AG04449 (cell line): ENCODE data around the gene PIP4K2A.
"Not testable (repeated sequence)": the region's sequence is repeated elsewhere in the genome, so short reads cannot be mapped to it uniquely, and the experiment has no call there.

Source experiments
- CTCF ChIA-PET: fragments of 350-600 bp; formaldehyde crosslinking; extraction: SDS; loops from one replicate; lab custom pipeline; 2021; ENCODE audit warnings: antibody characterized with exemption; lab: Yijun Ruan, JAX
- POLR2A ChIA-PET: fragments of 400-600, 350-600 bp; formaldehyde crosslinking; extraction: SDS; loops from one replicate; lab custom pipeline; 2020; ENCODE audit warnings: antibody characterized with exemption, inconsistent platforms; lab: Yijun Ruan, JAX
- DNase-seq: peaks from one replicate; pipeline ENCODE4 v3.0.0-alpha.2; 2010; ENCODE audit warnings: low read depth, low spot score
- H3K4me3 ChIP-seq: 2 replicates; pipeline ENCODE4 v1.5.1; 2011; ENCODE audit warnings: low read depth, mild to moderate bottlenecking, control low read depth, low read length
- TF ChIP-seq, protein P1 (sequence below): IDR thresholded peaks from one replicate; pipeline ENCODE4 v1.5.1; 2011; ENCODE audit warnings: mild to moderate bottlenecking, moderate library complexity, low read length, control low read depth, inconsistent platforms; ENCODE audit not compliant: insufficient read depth; ENCODE audit errors: missing control alignments

The PIP4K2A gene

GRCh38 chr10:22531008-22531407, 183.4 kb downstream of the PIP4K2A start:
- no peak for DNase-seq
- TF ChIP-seq, protein P1, sequence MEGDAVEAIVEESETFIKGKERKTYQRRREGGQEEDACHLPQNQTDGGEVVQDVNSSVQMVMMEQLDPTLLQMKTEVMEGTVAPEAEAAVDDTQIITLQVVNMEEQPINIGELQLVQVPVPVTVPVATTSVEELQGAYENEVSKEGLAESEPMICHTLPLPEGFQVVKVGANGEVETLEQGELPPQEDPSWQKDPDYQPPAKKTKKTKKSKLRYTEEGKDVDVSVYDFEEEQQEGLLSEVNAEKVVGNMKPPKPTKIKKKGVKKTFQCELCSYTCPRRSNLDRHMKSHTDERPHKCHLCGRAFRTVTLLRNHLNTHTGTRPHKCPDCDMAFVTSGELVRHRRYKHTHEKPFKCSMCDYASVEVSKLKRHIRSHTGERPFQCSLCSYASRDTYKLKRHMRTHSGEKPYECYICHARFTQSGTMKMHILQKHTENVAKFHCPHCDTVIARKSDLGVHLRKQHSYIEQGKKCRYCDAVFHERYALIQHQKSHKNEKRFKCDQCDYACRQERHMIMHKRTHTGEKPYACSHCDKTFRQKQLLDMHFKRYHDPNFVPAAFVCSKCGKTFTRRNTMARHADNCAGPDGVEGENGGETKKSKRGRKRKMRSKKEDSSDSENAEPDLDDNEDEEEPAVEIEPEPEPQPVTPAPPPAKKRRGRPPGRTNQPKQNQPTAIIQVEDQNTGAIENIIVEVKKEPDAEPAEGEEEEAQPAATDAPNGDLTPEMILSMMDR = no peak
- ChIA-PET CTCF (no interaction called here), POLR2A (no interaction called here)
- H3K4me3 ChIP-seq = no peak overlapping the region

GRCh38 chr10:22527520-22527919, 186.9 kb downstream of the PIP4K2A start:
- TF ChIP-seq, protein P1 = no peak
- no peak for DNase-seq
- CTCF ChIA-PET = no interaction called here
- POLR2A ChIA-PET = no interaction called here
- H3K4me3 ChIP-seq = no peak overlapping the region

DNA sequence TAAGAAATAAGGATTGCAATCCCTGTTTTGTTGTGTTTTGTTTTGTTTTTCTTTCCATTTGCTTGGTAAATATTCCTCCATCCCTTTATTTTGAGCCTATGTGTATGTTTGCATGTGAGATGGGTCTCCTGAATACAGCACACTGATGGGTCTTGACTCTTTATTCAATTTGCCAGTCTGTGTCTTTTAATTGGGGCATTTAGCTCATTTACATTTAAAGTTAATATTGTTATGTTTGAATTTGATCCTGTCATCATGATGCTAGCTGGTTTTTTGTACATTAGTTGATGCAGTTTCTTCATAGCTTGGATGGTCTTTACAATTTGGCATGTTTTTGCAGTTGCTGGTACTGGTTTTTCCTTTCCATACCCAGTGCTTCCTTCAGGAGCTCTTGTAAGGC, 190.0 kb downstream of the PIP4K2A start:
- CTCF ChIA-PET = not testable (repeated sequence)

GRCh38 chr10:22520645-22521044, 193.7 kb downstream of the PIP4K2A start:
- POLR2A ChIA-PET, DNase-seq, CTCF ChIA-PET, H3K4me3 ChIP-seq: not testable (repeated sequence)

More for the DNA sequence above, 190.0 kb downstream of the PIP4K2A start:
- DNase-seq, POLR2A ChIA-PET, H3K4me3 ChIP-seq: not testable (repeated sequence)

DNA sequence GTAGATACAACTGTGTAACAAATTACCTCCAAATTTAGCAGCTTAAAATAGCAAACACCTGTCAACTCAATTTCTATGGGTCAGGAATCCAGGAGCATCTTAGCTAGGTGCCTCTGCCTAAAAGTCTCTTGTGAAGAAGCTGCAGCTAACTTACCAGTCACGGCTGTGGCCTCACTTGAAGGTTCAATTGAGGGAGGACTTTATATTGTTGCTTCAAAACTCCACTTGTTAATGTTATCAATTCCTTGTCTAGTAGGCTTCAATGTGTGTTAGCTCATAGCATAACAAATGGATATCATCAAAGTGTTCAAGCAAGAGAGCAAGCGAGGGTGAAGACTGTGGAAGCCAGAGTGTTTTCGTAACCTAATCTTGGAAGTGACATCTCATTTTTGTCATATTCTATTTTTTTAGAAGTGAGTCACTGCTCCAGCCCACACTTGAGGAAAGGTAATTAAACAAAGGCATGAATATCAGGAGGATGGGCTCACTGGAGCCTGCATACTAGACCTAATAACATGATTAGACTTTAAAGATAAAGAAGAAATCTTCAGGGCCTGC, 196.1 kb downstream of the PIP4K2A start:
- no peak for DNase-seq
- ChIA-PET POLR2A (no interaction called here), CTCF (no interaction called here)
- TF ChIP-seq, protein P1 = no peak
- H3K4me3 ChIP-seq = no peak overlapping the region

DNA sequence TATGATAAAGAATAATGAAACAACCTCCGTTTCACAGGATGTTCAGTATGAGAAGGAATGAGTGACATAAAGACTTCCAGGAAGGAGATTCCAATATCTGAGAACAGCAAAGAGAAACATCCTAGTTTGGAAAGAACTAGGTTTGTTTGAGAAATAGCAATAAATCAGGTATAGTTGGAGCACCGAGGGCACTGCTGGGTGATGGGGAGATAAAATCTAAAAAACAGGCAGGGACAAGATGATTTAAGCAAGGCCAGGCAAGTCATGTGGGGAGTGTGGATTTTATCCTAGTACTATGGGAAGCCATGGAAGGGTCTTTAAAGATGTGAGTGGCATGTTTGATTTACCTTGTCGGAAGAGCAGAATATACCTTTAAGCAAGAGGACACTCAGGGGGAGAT, 199.4 kb downstream of the PIP4K2A start:
- CTCF ChIA-PET = no interaction called here
- DNase-seq = no peak
- POLR2A ChIA-PET = no interaction called here
- TF ChIP-seq, protein P1 = no peak
- H3K4me3 ChIP-seq = no peak overlapping the region

DNA sequence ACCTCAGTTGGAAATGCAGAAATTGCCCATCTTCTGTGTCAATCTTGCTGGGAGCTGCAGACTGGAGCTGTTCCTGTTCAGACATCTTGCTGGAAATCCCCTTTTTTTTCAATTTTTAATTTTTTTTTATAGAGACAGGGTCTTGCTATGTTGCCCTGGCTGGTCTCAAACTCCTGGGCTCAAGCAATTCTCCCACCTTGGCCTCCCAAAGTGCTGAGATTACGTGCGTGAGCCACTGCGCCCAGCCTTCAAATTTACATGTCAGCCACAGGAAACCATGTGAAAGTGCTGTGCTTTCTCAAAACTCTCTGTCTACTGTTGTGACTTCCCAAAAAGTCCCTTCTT, 200.0 kb downstream of the PIP4K2A start:
- H3K4me3 ChIP-seq, CTCF ChIA-PET, DNase-seq, POLR2A ChIA-PET: not testable (repeated sequence)

DNA sequence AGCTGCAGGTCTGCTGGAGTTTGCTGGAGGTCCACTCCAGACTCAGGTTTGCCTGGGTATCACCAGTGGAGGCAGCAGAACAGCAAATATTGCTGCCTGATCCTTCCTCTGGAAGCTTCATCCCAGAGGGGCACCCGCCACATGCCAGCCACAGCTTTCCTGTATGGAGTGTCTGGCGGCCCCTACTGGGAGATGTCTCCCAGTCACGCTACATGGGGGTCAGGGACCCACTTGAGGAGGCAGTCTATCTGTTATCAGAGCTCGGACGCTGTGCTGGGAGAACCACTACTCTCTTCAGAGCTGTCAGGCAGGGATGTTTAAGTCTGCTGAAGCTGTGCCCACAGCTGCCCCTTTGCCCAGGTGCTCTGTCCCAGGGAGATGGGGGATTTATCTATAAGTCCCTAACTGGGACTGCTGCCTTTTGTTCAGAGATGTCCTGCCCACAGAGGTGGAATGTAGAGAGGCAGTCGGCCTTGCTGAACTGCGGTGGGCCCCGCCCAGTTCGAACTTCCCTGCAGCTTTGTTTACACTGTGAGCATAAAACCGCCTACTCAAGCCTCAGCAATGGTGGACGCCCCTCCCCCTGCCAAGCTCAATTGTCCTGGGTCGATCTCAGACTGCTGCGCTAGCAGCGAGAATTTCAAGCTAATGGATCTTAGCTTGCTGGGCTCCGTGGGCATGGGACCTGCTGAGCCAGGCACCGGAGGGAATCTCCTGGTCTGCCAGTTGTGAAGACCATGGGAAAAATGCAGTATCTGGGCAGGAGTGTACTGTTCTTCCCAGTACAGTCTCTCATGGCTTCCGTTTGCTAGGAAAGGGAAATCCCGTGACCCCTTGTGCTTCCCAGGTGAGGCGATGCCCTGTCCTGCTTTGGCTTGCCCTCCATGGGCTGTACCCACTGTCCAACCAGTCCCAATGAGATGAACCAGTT, 200.6 kb downstream of the PIP4K2A start:
- H3K4me3 ChIP-seq, CTCF ChIA-PET, DNase-seq, POLR2A ChIA-PET: not testable (repeated sequence)

- CTCF ChIA-PET, POLR2A ChIA-PET, DNase-seq, H3K4me3 ChIP-seq: not testable (repeated sequence)
These were observed 202.4 kb downstream of the PIP4K2A start for GRCh38 chr10:22512015-22512414.

- DNase-seq, CTCF ChIA-PET, POLR2A ChIA-PET, H3K4me3 ChIP-seq: not testable (repeated sequence)
These were observed 206.2 kb downstream of the PIP4K2A start for GRCh38 chr10:22508214-22508613.
